ENCODE measurements around the gene RETREG3.

RETREG3 gene

DNA sequence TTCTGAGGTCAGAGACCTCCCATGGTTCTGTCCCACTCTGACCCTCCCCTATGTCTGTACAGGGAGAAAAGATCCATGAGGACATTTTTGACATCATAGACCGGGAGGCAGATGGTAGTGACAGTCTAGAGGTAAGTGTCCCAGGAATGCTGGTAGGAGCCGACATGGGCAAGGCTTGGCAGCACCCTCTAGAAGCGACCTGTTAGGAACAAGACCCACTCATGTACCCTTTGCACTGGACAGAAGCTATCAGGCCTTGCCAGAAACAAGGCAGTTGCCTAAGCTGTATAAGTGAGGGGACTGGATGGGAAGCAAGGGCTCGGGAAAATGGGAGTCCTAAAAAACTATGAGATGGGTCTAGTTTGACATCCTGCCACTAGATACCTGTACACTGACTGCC is 2.8 kb upstream of the RETREG3 start:
- DNase-seq (ENCODE audit: low read depth in 2 of 2) = no peak

GRCh38 chr17:42609814-42610801 is 934 bp upstream of the RETREG3 start:
- peak in 1 of 2 donors; percentile 3 for DNase-seq (ENCODE audit: low read depth in 2 of 2)

DNA sequence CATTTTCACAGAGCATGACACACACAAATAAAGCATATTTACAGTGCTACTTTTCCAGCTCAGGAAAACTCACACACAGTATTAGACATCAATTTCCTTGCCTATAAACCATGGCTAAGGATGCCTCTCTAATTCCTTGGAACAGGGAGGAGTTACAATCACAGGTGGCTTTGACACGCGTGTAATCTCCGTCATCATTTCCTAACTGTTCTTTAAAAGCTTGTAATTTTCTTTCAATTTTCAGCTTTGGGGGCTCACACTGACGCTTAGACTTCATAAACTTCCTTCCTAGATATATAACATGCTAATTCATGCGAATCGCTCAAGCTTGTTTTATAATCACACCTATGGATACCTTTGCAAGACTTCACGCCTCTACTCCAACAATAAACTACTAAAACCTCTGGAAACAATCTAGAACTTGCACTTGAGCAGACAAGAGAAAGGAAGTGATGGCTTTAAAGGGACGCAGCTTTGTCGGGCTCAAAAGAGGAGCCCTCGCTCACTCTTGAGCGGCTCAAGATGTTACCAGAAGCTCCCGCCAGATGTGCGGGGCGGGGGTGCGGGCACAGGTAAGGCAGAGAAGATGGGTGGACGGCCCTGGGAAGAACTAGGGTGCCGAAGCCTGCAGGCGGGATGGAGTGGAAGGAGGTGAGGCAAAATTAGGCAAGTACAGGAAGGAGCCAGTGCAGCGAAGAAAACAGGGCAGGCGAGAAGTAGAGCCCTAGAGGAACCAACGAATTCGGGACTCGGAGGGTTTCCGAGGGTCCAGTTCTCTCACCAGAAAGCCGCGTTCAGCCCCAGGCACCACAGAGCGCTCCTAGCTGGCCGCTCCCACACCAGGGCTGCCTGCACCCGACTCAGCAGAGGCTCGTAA is 631 bp downstream of the RETREG3 start:
- no peak for DNase-seq (ENCODE audit: low read depth in 2 of 2)

DNA sequence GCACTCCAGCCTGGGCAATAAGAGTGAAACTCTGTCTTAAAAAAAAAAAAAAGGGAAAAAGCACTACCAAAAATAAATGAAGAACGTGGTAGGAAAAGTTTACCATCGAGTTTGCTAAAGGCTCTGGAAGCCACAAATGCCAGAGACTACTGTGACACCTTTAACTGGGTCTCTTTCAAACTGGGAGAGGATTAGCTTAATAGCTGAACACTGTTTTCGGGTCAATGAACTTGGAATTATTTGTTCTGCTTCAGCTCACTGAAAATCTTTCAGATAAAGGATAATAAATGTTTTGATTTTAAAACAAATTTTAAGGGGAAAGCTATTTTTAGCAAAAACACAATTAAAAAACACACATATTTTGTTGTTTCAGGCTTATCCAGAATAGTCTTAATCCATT is 1.4 kb downstream of the RETREG3 start:
- no peak for DNase-seq (ENCODE audit: low read depth in 2 of 2)

DNA sequence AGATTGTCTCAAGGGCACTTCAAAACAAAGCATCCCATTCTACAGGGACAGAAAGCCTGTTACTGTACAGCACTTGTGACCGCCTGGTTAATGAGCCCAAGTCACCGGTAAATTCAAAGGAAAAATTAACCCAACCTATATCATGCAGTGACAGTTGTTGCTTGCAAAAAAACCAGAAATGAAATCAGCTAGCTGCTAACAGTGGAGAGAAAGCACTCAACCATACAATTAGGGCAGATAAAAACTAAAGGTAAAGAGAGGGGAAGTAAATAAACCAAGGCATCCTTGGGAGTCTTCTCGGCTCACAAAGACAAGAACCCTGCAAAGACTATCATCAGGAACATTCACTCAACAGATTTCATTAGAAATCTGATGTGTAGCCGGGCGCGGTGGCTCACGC is 5.9 kb downstream of the RETREG3 start:
- no peak for DNase-seq (ENCODE audit: low read depth in 2 of 2)

DNA sequence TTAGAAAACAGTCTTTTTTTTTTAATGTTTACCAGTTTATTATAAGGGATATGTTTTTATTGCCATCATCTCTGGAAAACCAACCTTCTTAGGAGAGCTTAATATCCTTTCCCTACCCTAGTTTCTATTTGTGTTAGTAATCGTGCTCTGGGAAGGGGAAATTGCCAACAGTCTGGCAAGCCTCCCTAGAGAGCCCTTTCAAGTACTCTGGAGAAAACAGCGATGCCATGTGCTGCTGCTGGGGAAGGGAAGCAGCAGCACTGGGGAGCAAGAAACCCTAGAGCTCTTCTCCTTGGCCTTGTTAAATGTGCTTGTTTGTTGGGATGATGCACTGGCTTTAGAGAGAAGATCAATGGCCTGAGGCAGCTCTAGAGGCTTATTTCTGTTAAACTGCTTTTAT is 10.3 kb downstream of the RETREG3 start:
- DNase-seq (ENCODE audit: low read depth in 2 of 2) = no peak

DNA sequence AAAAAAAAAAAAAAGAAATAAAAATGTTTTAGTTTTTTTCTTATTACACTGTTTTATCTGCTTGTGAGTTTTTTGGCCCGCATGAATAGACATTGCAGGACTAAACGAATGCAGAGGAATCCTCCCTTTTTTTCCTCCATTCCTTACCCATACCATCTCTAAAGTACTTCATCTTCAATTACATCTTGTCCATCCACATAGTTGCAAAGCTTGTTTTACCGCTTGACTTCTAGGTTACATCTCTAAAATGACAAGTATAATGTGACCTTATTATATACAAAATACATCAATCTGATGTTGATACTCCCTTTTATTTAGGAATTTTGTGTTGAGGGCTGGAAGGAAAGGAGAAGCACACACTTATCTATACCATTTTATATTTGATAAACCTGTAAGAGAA is 12.8 kb downstream of the RETREG3 start:
- no peak for DNase-seq (ENCODE audit: low read depth in 2 of 2)

- no peak for DNase-seq (ENCODE audit: low read depth in 2 of 2)
These were observed 17.8 kb downstream of the RETREG3 start for GRCh38 chr17:42591411-42591810.

- DNase-seq (ENCODE audit: low read depth in 2 of 2) = no peak
These were observed 18.3 kb downstream of the RETREG3 start for GRCh38 chr17:42590886-42591285.

DNA sequence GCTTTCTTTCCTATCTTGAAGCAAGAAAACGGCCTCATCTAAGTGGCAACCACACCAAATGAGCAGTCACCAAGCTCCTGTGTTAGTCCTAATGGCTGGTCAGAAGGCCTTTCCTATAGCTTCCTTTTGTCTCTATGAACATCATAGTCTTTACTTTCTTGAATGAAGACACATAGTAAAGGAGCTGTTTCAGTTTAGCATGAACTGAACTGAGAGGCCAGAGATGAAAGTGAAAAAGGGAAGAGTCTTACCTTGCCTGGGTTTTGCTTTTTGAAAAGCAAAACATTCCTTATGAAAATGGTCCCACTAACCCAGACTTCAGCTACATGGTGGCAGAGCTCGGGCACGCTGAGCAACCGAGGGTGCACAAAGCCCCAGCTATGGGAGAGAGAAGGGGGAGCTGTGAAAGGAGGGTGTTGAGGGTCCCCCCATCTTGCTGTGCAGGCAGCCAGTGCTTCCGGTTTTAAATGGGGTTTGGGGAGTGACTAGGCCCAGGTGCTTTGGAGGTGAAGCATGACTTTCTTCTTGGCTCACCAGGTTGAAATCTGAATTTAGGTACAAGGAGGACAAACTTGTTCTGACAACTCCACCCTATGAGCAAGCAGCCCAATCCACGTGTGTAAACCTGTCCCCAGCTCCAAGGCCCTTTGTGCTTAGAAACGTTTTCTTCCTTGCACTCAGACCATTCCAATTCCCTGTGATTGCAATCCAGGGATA is 22.5 kb downstream of the RETREG3 start:
- no peak for DNase-seq (ENCODE audit: low read depth in 2 of 2)

DNA sequence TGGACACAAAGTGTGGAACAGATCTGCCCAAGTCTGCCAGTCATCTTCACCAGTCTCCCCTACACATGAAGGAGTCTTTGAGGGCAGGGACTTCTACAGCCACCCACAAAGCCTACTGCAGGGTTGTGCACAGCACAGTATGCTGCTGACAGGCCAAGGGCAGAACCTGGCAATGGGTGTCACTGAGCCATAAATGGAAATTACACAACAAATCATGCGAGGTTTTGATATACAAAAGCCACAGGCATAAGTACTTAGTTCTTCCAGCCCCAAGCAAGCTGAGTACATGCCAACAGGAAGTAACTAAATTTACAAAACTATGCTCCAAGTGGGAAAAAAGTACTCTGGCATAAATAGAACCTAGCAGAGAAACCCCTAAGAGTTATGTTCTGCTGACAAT is 23.8 kb downstream of the RETREG3 start:
- DNase-seq (ENCODE audit: low read depth in 2 of 2) = no peak

GRCh38 chr17:42584880-42585279 is 24.3 kb downstream of the RETREG3 start:
- DNase-seq (ENCODE audit: low read depth in 2 of 2) = no peak

GRCh38 chr17:42581744-42582270 is 27.4 kb downstream of the RETREG3 start:
- no peak for DNase-seq (ENCODE audit: low read depth in 2 of 2)

- DNase-seq (ENCODE audit: low read depth in 2 of 2) = no peak
These were observed 29.2 kb downstream of the RETREG3 start for GRCh38 chr17:42579794-42580551.

GRCh38 chr17:42578282-42578869 is 30.8 kb downstream of the RETREG3 start:
- peak; percentile 51 to 56 for DNase-seq (ENCODE audit: low read depth in 2 of 2)

DNA sequence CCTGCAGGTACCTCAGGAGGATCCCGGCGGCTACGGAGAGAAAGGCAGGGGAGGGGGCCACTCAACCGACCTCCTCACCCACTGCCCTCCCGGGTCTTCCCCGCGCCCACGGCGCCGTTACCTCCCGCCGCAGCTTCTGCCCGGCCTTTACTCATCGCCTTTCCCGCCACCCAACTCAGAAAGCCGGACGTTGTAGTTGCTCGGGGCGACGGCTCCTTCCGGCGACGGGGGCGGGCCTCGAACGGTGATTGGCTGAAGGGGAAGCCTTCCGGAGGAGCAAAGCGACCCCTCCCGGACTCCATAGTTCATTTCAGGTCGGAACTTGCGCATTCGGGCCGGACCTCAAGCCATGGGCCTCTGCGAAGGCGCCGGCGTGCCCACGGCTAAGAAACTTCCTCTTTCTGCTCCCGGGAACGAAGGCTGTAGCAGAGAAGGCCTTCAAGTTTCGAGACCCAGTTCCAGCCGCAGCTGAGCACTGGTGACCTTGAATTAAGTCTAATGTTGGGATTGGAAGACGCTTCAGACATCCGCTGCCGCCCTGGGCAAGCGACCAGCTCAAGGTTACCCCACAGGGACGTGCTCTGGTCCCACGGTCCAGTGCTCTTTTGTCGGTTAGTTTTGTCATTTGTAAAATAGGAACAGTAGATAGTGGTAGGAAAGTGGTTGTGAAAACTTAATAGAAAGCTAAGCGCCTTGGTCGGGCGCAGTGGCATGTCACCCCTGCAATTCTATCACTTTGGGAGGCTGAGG is 31.5 kb downstream of the RETREG3 start, which contains the start of gene PSMC3IP:
Gene PSMC3IP, minus strand, starts transcription at position 198 of the 750 bp plus-strand sequence. Its CDS starts 43 bp downstream, at position 155.
- DNase-seq (ENCODE audit: low read depth in 2 of 2) = peak; percentile 93

DNA sequence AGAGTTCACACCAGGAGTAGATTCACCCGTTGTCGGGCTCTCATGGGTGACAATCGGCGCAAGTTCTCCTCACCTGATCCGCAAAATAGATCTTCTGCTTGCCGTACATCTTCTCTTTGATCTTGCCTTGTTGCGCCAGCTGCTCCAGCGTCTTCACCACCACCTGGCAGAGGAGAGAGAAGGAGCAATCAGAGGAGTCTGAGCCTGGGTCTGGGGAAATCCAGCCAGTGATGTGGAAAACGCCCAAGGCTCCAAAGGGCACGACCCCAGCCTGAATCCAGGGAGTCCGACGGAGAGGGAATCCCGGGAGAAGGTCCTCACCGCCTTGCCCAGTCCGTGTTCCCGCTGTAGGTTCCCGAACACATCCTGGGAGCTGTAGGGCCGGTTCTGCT is 32.0 kb downstream of the RETREG3 start:
- DNase-seq (ENCODE audit: low read depth in 2 of 2) = no peak

DNA sequence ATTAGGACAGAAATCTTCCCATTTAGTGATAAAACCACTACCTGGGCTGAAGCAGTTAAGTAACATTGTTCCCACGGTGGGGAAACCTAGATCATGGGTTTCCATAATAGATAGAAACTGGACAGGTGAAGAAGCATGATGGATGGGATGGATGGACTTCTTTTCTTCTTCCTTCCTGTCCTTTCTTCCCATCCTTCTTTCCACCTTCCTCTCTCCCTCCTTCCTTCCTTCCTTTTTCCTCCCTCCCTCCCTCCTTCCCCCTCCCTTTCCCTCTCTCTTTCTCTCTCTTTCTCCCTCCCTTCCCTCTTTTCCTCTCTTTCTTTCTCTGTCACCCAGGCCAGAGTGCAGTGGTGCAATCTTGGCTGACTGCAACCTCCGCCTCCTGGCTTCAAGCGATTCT is 34.7 kb downstream of the RETREG3 start:
- DNase-seq (ENCODE audit: low read depth in 2 of 2) = no peak

DNA sequence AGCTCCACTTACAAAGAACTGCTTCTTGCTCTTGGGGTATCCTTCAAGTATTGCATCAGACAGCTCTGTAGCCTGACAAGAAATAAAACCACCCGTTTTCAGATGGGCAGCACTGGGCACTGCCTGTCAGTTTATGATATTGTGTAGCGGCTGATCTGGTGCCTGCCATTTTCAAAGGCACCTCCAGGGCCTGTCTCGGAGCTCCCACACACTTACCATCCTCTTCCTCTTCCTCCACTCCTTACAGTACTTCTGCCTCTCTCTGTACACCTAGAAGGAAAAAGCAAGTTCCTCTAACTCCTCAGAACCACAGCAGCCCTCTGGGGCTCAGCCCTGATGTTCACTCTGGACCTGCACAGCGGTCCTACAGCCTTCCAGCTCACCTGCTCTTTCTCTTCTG is 36.1 kb downstream of the RETREG3 start:
- no peak for DNase-seq (ENCODE audit: low read depth in 2 of 2)

Measured in stimulated activated CD8-positive, alpha-beta memory T cell treated with anti-CD3 and anti-CD28 coated beads, Interleukin-15, amount 100 ng/mL, for 48 hours (primary cell).